A673 (cell line): ENCODE data around the gene FXYD4. TPM values are rescaled to one million over a fixed set of nuclear protein-coding genes. Genes with fewer than 3 reads are reported as not detected.

ENCODE experiments used
- BruUV-seq: library from RNA; stranded (reverse); fragments of 400-500 nt; replicated peaks from 2 replicates; lab custom pipeline; 2021; lab: Mats Ljungman, UMichigan
- CTCF ChIA-PET: fragments of 300-600 bp; sonication (Branson Sonifier 250); formaldehyde crosslinking; loops from one replicate; lab custom pipeline; 2022; ENCODE audit warnings: antibody characterized with exemption; lab: Charles Lee
- POLR2A ChIA-PET: fragments of 300-600 bp; sonication (Branson Sonifier 250); formaldehyde crosslinking; loops from one replicate; lab custom pipeline; 2022; ENCODE audit warnings: antibody characterized with exemption; ENCODE audit not compliant: low non-redundant PET; lab: Charles Lee
- DNase-seq: peaks from one replicate; pipeline ENCODE4 v3.0.0-alpha.2; 2015; ENCODE audit warnings: low spot score
- H3K27ac ChIP-seq: fragments of 200-600 bp; sonication (generic); 2 replicates; pipeline ENCODE4 v1.5.1; 2016; ENCODE audit warnings: mixed run types, low read depth, mild to moderate bottlenecking, mixed read lengths, antibody characterized with exemption, low read length; ENCODE audit not compliant: poor library complexity, severe bottlenecking
- H3K27me3 ChIP-seq: fragments of 200-600 bp; sonication (generic); replicated peaks from 2 replicates; pipeline ENCODE4 v1.6.1; 2017; ENCODE audit warnings: mixed run types, low read depth, mild to moderate bottlenecking, mixed read lengths, antibody characterized with exemption, low read length; ENCODE audit not compliant: insufficient read depth, poor library complexity
- H3K36me3 ChIP-seq: fragments of 200-600 bp; sonication (generic); 2 replicates; pipeline ENCODE4 v1.6.1; 2016; ENCODE audit warnings: mixed run types, mild to moderate bottlenecking, mixed read lengths, antibody characterized with exemption, low read length; ENCODE audit not compliant: insufficient read depth, poor library complexity, severe bottlenecking
- H3K4me1 ChIP-seq: fragments of 200-600 bp; sonication (generic); 2 replicates; pipeline ENCODE4 v1.6.1; 2017; ENCODE audit warnings: mixed run types, mild to moderate bottlenecking, mixed read lengths, antibody characterized with exemption, low read length; ENCODE audit not compliant: insufficient read depth, poor library complexity, severe bottlenecking
- H3K4me3 ChIP-seq: fragments of 200-600 bp; sonication (generic); 2 replicates; pipeline ENCODE4 v1.5.1; 2016; ENCODE audit warnings: low read depth, mixed run types, mild to moderate bottlenecking, mixed read lengths, low read length; ENCODE audit not compliant: poor library complexity, severe bottlenecking
- H3K9me3 ChIP-seq: fragments of 200-600 bp; sonication (generic); 2 replicates; pipeline ENCODE4 v1.6.1; 2016; ENCODE audit warnings: mixed run types, low read depth, mild to moderate bottlenecking, mixed read lengths, antibody characterized with exemption, low read length; ENCODE audit not compliant: poor library complexity, severe bottlenecking
- CTCF ChIP-seq: fragments of 300-800, 200-600 bp; sonication (generic); conservative IDR thresholded peaks from 2 replicates; pipeline ENCODE4 v1.5.1; 2017; ENCODE audit warnings: low read depth, mild to moderate bottlenecking, antibody characterized with exemption, low read length, moderate library complexity, mixed read lengths
- EZH2 ChIP-seq: fragments of 200-600 bp; sonication (generic); IDR thresholded peaks from 2 replicates; pipeline ENCODE4 v1.6.1; 2017; ENCODE audit warnings: borderline replicate concordance, low read depth, mild to moderate bottlenecking, mixed read lengths, antibody characterized with exemption, low read length; ENCODE audit not compliant: poor library complexity, severe bottlenecking
- intact Hi-C: fragments of 100-400 bp; cut with micrococcal nuclease; formaldehyde crosslinking; loops from one replicate; pipeline ENCODE4 v1.10.0; 2022; ENCODE audit not compliant: unreplicated experiment
- total RNA-seq: library from RNA; stranded (reverse); gene quantifications from 2 replicates; pipeline ENCODE4 v1.2.3, GENCODE V29; 2021

The FXYD4 gene
- total RNA-seq, 1 experiment from 2014 or later, result not detected

GRCh38 chr10:43365001-43365400, 6.4 kb upstream of the FXYD4 start:
- POLR2A ChIA-PET, result no interaction called here
- BruUV-seq, result no TSS peak
- CTCF ChIA-PET, result no interaction called here
- H3K4me1 ChIP-seq, result peaks cover 4% of the 10 kb centered on the region
- no peak for DNase-seq
- TF ChIP-seq CTCF, result no peak
- TF ChIP-seq EZH2, result no peak
- no peak overlapping the region for H3K27ac ChIP-seq
- H3K36me3 ChIP-seq, result no peaks in the 10 kb centered on the region
- H3K27me3 ChIP-seq, result no peaks in the 10 kb centered on the region
- no peaks in the 10 kb centered on the region for H3K9me3 ChIP-seq
- H3K4me3 ChIP-seq, result no peak overlapping the region
- intact Hi-C loops, result no loop called here

GRCh38 chr10:43369921-43370320, 1.5 kb upstream of the FXYD4 start:
- ChIA-PET POLR2A (no interaction called here), CTCF (no interaction called here)
- H3K4me3 ChIP-seq, result no peak overlapping the region
- H3K36me3 ChIP-seq, result no peaks in the 10 kb centered on the region
- no peak overlapping the region for H3K27ac ChIP-seq
- H3K27me3 ChIP-seq, result no peaks in the 10 kb centered on the region
- TF ChIP-seq EZH2 (no peak), CTCF (no peak)
- DNase-seq, result no peak
- no peaks in the 10 kb centered on the region for H3K9me3 ChIP-seq
- intact Hi-C loops, result no loop called here
- BruUV-seq, result no TSS peak
- H3K4me1 ChIP-seq, result no peaks in the 10 kb centered on the region

GRCh38 chr10:43370671-43371215, 693 bp upstream of the FXYD4 start:
- Histone ChIP-seq H3K4me3 (no peak overlapping the region), H3K27ac (no peak overlapping the region), H3K27me3 (no peaks in the 10 kb centered on the region), H3K4me1 (no peaks in the 10 kb centered on the region), H3K36me3 (no peaks in the 10 kb centered on the region), H3K9me3 (no peaks in the 10 kb centered on the region)
- DNase-seq, result no peak
- no TSS peak for BruUV-seq
- intact Hi-C loops, result no loop called here
- ChIA-PET POLR2A (no interaction called here), CTCF (interaction anchor here (0.6 kb wide), 1 partner anchor 604 kb away, joined by 4 read pairs; no protein-coding TSS in a partner anchor)
- TF ChIP-seq EZH2 (no peak), CTCF (no peak)
